ENCODE measurements around the gene PCSK6.

PCSK6 gene

GRCh38 chr15:101489599-101490407 is at the start of gene PCSK6:
PCSK6 (minus strand) TSS chr15:101489707; CDS start chr15:101489670, 37 bp downstream.
- DNase-seq = peak; percentile 13

- no peak for DNase-seq
These were observed 49.5 kb upstream of the PCSK6 start for GRCh38 chr15:101538996-101539395.

DNA sequence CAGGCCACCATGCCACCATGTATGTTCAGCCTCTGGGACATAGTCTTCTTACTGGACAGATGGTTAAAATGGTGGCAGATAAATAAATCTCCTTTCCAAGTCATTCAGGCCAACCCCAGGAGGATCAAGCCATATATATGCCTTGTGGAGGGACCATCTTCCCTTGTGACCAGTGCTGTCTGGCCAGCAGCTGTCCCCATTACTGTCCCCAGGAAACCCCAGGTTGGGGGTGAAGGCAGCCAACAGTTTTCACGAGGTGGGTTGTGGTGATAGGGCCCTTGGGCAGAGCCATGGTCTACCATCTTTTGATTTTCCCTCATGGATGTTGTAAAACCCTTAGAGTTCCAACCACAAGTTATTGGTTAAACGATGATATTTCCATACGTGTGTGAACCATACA is 48.7 kb upstream of the PCSK6 start:
- no peak for DNase-seq

DNA sequence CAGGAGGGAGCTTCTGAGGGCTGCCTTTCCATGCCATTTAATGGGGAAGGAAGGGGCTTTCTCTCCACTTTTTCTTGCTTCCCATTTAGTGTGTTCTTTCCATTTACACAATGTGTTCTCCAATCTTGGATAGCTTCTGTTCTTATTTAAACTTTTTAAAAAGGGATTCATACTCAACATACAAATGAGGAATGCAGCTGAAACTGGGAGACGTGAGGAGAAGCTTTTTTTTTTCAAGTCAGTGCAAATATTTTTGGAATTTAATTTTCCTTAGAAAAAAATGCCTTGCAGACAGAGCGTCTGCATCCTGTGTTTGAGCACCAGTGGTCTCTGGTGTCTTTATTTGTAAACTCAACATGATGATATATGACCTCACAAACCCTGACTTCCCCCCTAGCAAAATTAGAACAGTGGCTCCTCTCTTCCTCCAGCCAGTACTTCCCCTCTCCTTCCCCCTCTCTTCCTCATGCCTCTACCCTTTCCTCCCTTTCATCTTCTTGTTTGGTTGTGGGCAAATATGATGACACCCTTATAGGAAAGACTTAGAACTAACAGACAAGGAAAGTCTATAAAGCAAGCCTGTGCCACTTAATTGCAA is 48.1 kb upstream of the PCSK6 start:
- peak; percentile 32 for DNase-seq

DNA sequence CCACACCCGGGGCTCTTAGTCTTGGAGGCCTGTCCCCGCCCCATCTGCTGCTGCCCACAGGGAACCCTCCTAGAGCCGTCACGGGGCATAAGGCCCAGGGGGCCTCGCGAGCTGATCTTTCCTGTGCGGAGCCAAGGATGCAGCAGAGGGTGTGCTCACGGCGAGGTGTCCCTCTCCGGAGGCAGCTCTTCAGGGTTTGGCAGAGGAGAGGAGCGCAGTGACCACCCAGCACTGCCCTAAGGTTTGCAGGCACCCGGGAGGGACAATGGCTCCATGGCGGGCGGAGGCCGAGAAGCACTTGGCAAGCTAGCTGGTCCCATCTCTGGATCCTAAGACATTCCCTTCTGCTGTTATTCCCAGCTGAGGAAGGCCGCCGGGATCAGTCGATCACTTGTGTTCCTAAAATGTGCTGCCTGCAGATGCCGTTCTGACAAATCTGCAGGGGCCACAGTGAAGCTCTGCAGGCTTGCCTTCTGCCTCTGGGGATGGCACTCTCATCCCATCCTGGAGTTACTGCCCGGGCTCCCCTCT is 47.4 kb upstream of the PCSK6 start:
- no peak for DNase-seq

GRCh38 chr15:101536166-101536874 is 46.8 kb upstream of the PCSK6 start:
- no peak for DNase-seq

DNA sequence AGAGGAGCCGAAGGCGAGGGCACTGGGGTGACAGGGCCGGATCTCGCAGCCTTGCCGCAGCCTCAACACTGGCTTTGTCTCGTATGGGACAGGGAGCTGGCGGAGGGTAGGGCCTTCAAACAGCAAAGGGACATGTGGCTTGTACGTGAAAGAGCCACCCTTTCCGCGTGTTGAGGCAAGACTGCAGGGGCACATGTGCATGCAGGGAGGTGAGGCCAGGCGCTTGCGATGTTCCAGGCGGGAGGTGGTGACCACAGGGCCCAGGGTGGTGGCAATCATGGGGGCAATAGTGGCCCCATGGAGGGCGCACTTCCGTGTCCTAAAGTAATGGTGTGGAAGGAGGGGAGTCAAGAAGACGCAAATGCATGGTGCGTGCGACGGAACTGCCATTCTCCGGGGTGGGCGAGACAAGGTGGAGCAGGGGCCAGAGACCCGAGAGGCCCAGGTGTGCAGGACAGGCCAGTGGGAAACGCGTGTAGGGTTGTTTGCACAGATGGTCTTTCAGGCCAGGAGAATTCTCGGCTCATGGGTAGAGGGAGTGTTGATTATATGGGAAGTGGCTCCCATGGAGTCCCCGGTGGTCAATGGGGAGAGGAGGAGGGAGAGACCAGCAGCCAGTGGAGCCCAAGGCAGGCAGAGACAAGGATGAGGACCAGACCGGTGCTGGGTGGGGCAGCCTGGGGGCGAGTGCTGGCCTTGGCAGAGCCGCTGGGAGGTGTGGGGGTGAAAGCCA is 45.8 kb upstream of the PCSK6 start:
- DNase-seq = no peak

GRCh38 chr15:101534376-101534970 is 45.0 kb upstream of the PCSK6 start:
- DNase-seq = no peak

DNA sequence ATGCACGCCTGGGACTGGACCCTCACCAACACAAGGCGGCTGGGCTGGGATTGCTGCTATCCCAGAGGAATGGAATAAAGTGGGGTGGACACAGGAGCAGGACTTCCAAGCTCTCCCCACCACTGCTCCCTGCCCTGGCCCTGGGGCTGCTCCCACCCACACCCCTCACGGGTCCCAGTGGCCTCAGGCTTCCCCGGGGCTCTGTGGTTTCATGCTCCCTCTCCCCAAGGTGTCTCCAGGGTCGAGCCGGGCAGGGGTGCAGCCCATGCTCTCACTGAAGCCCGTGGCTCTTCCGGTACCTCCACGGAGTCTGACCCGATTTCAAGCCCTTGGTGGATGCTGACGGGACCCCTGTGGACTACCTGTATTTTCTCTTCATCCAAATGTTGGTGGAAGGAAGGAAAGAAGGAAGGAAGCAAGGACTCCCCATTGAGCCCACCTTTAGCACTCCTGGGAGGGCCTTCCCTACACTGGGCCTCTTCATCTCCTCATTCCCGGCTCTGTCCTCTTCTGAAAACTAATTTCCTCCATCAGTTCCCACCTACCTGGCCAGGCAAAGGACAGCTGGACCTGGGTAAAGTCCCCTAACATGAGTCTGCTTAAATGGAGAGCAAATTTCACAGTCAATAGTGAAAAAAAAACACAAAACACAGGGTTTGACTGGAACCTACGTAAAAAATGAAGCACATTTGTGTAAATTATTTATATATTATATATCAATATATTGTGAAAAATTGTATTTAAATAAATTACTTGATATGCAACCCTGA is 44.0 kb upstream of the PCSK6 start:
- no peak for DNase-seq

DNA sequence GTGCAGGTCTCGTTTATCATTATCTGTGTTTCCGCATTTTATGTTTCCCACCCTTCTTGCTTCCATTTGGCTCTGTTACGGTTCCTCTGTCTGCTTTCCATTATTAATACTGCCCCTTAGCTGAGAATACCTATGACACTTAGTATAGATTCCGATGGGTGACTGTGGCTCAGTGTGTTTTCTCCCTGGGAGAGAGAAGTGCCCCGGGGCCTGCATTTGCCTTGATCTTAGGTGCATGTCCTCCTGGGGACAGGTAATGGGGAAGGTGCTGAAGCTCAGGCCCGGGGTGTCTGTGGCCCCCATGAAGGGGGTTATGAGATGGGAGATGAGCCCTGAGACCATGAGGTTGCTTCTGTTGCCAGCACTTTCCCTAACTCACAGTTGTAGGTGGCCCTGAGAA is 43.4 kb upstream of the PCSK6 start:
- no peak for DNase-seq

- DNase-seq = no peak
These were observed 41.7 kb upstream of the PCSK6 start for GRCh38 chr15:101531170-101531569.

DNA sequence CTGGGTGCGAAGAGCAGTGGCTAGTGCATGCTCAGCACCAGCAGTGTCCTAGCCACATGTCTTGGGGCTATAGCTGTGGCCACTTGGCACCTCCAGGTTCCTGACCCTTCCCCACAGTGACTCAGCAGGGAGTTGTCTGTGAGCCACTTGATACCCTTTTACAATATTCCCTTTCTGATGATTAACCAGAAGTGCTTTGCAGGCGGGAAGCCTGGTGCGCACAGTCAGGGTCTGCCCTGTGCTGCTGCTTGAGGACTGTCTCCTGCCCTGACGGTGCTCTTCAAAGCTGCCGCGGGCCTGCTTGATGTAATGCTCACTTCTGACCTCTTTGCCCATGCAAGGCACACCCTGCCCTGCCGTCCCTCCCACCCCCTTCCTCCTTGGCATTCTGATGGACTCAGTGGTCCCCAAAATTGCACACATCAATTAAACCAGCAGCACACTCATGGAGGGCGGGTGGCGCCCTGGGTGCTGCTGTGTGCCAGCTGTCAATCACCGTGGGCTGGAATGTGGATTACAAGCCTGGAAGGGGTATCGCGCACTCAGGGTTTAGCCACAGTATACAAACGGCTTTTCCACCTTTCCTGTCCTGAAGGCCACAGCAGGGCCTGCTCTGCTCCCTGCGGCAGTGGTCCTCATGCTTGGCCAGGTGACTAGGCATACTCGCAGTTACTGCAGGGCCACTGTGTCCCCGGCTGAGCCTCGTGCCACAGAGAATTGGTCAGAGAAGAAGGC is 40.9 kb upstream of the PCSK6 start:
- DNase-seq = no peak

- DNase-seq = no peak
These were observed 39.4 kb upstream of the PCSK6 start for GRCh38 chr15:101528917-101529299.

DNA sequence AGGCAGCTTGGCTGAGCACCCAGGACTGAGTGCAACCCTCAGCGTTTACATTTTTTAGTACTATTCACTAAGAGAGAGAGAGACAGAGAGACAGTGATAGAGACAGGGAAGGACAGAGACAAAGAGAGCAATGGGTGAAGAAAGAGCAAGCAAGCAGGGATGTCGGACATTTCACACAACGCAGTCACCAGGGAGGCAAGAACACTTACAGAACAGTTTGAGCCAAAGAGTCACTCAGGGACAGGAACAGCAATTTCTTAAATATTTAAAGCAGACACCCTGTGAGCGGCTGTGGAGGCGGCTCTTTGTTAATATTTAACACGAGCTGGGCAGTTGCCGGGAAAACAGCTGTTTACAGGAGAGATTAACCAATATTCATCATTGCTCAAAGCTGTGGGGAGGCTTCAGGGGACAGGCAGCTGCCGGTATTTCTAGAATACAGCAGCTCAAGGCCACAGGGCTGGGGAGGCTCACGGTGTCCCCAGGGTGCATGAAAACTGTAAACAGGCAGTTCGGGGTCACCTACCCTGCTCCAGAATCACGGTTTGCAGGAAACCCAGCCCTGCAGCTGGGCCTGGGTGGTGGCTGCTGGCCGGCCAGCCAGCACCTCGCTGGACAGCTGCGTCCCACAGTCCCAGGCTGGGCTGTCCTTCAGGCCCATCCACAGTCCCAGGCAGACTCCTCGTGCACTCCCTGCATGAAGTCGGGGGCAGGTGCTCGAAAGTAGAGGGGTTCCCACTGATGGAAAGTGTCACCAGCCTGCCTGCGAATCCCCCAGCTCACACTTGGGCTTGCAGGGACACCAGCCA is 38.8 kb upstream of the PCSK6 start:
- no peak for DNase-seq

DNA sequence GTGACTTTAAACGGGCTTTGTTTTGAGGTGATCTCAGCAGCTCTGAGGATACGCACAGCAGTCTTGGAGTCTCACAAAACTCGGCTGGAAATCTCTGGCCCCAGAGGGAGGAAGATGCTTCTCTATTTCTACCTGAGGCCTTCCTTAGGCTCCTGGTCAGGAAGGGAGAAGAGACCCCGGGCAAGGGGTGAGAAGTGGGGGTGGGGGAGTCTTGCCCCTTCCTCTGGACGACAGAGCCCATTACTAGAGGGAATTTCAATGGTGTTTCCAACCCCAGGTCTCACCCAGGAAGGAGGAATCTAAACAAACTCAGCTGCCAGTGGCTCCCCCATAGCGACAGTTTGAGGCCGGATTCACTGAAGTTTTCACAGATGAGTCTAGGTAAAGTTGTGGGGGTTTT is 37.4 kb upstream of the PCSK6 start:
- no peak for DNase-seq

DNA sequence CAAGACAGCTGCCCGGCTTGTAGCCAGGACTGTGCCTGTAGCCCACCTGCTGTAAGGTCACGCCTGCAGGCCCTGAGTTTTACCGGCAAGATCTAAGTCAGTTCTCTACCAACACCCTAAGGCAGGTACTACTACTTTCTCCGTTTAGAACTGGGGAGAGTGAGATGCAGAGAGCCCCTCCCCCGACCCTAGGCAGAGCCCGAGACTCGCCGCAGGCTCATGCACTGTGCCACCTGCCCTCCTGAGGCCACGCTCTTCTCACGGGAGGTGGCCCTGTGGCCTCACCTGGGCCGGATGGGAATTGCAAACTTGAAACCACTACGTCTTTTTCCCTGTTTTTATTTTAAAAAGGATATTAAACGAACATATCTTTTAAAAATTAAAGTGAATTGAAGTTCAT is 36.9 kb upstream of the PCSK6 start:
- no peak for DNase-seq

DNA sequence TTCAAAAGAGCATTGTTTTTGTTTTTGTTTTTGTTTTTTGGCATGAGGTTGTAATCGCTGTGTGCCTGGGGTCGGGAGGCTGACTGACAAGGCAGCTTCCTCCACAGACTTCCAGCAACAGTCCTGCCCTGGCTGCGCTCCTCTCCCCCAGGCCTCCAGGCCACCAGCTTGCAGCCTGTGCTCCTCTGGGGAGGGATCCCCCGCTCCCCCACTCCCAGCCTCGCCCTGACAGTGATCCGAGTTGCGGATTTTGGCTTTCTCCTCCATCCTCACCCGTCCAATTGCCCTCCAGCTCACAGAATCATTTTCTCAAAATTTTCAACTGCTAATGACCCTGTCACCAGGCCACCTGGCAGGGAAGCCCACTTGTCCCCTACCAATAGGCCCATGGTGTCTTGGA is 36.5 kb upstream of the PCSK6 start:
- no peak for DNase-seq

- DNase-seq = no peak
These were observed 35.7 kb upstream of the PCSK6 start for GRCh38 chr15:101525087-101525669.

DNA sequence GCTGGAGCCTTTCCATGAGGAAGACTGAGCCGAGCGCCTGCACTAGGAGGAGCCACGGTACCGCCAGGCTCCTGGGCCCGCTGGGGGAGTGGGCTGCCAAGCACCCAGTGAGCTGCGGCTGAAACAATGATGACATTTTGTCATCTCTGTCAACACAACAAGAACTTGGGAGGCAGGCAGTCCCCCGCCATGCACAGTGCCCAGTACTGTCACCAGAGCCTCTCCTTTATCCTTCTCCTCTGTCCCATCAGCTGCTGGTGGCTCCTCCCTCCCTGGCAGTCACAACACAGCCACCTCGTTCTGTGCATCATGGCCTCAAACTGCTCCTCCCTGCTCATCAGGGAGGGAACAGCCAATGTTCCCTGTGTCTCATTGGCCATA is 34.0 kb upstream of the PCSK6 start:
- no peak for DNase-seq

Data from fibroblast of skin of right quadriceps (primary cell).